ENCODE measurements around the gene SLMAP. TPM values are rescaled to one million over a fixed set of nuclear protein-coding genes. Genes with fewer than 3 reads are reported as not detected.

The SLMAP gene
- total RNA-seq, 3 donors from 2014 or later: 41.3 to 105 (median 83.6) TPM

GRCh38 chr3:57737840-57738239, 18.3 kb upstream of the SLMAP start:
- no peak for DNase-seq (ENCODE audit: low spot score in 2 of 2)
- TF ChIP-seq POLR2AphosphoS5 (IDR thresholded peaks at IDR 0.05): no peak
- TF ChIP-seq, protein P1, sequence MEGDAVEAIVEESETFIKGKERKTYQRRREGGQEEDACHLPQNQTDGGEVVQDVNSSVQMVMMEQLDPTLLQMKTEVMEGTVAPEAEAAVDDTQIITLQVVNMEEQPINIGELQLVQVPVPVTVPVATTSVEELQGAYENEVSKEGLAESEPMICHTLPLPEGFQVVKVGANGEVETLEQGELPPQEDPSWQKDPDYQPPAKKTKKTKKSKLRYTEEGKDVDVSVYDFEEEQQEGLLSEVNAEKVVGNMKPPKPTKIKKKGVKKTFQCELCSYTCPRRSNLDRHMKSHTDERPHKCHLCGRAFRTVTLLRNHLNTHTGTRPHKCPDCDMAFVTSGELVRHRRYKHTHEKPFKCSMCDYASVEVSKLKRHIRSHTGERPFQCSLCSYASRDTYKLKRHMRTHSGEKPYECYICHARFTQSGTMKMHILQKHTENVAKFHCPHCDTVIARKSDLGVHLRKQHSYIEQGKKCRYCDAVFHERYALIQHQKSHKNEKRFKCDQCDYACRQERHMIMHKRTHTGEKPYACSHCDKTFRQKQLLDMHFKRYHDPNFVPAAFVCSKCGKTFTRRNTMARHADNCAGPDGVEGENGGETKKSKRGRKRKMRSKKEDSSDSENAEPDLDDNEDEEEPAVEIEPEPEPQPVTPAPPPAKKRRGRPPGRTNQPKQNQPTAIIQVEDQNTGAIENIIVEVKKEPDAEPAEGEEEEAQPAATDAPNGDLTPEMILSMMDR (IDR thresholded peaks at IDR 0.05): no peak
- TF ChIP-seq POLR2A (IDR thresholded peaks at IDR 0.05): no peak
- intact Hi-C loops (cut with DNase I; ENCODE audit: low total_unique reads): no loop called here
- H3K9me3 ChIP-seq: no peaks in the 10 kb centered on the region
- no peak overlapping the region for H3K4me3 ChIP-seq
- no peaks in the 10 kb centered on the region for H3K36me3 ChIP-seq
- H3K27ac ChIP-seq: no peak overlapping the region
- no peaks in the 10 kb centered on the region for H3K4me1 ChIP-seq
- no peaks in the 10 kb centered on the region for H3K27me3 ChIP-seq

- H3K27ac ChIP-seq: no peak overlapping the region
- H3K4me1 ChIP-seq: no peaks in the 10 kb centered on the region
- DNase-seq (ENCODE audit: low spot score in 2 of 2): no peak
- TF ChIP-seq POLR2AphosphoS5 (IDR thresholded peaks at IDR 0.05): no peak
- TF ChIP-seq, protein P1 (IDR thresholded peaks at IDR 0.05): no peak
- no peak for TF ChIP-seq POLR2A (IDR thresholded peaks at IDR 0.05)
- intact Hi-C loops (cut with DNase I; ENCODE audit: low total_unique reads): no loop called here
- no peak overlapping the region for H3K4me3 ChIP-seq
- H3K27me3 ChIP-seq: no peaks in the 10 kb centered on the region
- no peaks in the 10 kb centered on the region for H3K36me3 ChIP-seq
- no peaks in the 10 kb centered on the region for H3K9me3 ChIP-seq
These were observed 17.7 kb upstream of the SLMAP start for GRCh38 chr3:57738391-57738790.

GRCh38 chr3:57740027-57740426, 16.1 kb upstream of the SLMAP start:
- intact Hi-C loops (cut with DNase I; ENCODE audit: low total_unique reads): no loop called here
- Histone ChIP-seq H3K9me3 (no peaks in the 10 kb centered on the region), H3K4me1 (no peaks in the 10 kb centered on the region), H3K36me3 (no peaks in the 10 kb centered on the region), H3K27me3 (no peaks in the 10 kb centered on the region), H3K27ac (no peak overlapping the region), H3K4me3 (no peak overlapping the region)
- no peak for DNase-seq (ENCODE audit: low spot score in 2 of 2)
- no peak for TF ChIP-seq POLR2AphosphoS5 (IDR thresholded peaks at IDR 0.05)

DNA sequence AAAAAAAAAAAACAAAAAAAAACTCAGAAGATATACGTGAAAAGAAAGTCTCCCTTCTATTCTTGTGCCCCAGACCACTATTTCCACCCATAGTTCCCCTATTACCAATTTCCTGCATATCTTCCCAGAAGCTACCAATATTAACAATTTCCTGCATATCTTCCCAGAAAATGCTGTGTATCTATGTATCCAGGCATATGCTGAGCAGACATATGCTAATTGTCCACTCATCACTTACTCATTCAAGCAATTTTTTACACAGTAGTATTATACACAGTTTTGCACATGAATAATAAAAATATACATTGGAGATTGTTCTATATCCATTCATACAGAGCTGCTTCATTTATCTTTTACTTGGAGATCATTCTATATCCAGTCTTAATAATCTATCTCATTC, 12.6 kb upstream of the SLMAP start:
- DNase-seq (ENCODE audit: low spot score in 2 of 2): no peak
- intact Hi-C loops (cut with DNase I; ENCODE audit: low total_unique reads): no loop called here
- Histone ChIP-seq H3K4me1 (no peaks in the 10 kb centered on the region), H3K27me3 (no peaks in the 10 kb centered on the region), H3K36me3 (no peaks in the 10 kb centered on the region), H3K9me3 (no peaks in the 10 kb centered on the region), H3K4me3 (no peak overlapping the region), H3K27ac (no peak overlapping the region)
- no peak for TF ChIP-seq POLR2AphosphoS5 (IDR thresholded peaks at IDR 0.05)
- TF ChIP-seq, protein P1 (IDR thresholded peaks at IDR 0.05): no peak
- no peak for TF ChIP-seq POLR2A (IDR thresholded peaks at IDR 0.05)

DNA sequence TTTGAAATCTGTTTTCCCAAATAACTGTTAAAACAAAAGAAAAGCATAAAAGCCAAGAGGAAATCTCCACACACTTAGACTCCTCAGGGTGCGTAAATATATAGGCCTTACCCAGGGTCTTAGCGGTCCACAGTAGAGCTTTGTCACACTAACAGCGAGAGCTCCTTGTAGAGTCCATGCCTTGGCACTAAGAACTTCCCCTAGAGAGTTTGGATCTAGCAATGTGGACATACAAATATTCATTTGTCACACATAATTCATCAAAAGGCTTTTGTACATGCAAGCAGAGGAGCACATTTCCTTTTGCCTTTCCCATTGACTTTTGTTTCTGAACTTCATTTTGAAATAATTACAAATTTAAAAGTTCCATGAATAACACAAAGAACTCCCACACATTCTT, 11.0 kb upstream of the SLMAP start:
- Histone ChIP-seq H3K9me3 (no peaks in the 10 kb centered on the region), H3K27ac (no peak overlapping the region), H3K36me3 (no peaks in the 10 kb centered on the region), H3K4me1 (no peaks in the 10 kb centered on the region), H3K27me3 (no peaks in the 10 kb centered on the region), H3K4me3 (no peak overlapping the region)
- intact Hi-C loops (cut with DNase I; ENCODE audit: low total_unique reads): no loop called here
- no peak for DNase-seq (ENCODE audit: low spot score in 2 of 2)
- no peak for TF ChIP-seq POLR2AphosphoS5 (IDR thresholded peaks at IDR 0.05)
- TF ChIP-seq, protein P1 (IDR thresholded peaks at IDR 0.05): no peak
- TF ChIP-seq POLR2A (IDR thresholded peaks at IDR 0.05): no peak

Data from breast epithelium (tissue), 4 donors.